Endothelial cell (in vitro differentiated cells): ENCODE results near the gene GAGE12J. TPM values are rescaled to one million over a fixed set of nuclear protein-coding genes. Genes with fewer than 3 reads are reported as not detected.

ENCODE experiments used
- DNase-seq: peaks from one replicate; pipeline ENCODE4 v3.0.0; 2021; ENCODE audit warnings: low spot score
- H3K27ac Mint-ChIP-seq: one replicate; pipeline ENCODE4 v1.8.0; 2021; ENCODE audit warnings: mixed read lengths, inconsistent platforms; ENCODE audit not compliant: unreplicated experiment
- H3K27me3 Mint-ChIP-seq: one replicate; pipeline ENCODE4 v1.8.0; 2021; ENCODE audit warnings: mild to moderate bottlenecking, moderate library complexity, mixed read lengths, inconsistent platforms; ENCODE audit not compliant: unreplicated experiment
- H3K36me3 Mint-ChIP-seq: one replicate; pipeline ENCODE4 v1.8.0; 2021; ENCODE audit warnings: mild to moderate bottlenecking, low read depth, mixed read lengths, inconsistent platforms; ENCODE audit not compliant: unreplicated experiment
- H3K4me1 Mint-ChIP-seq: one replicate; pipeline ENCODE4 v1.8.0; 2021; ENCODE audit warnings: mild to moderate bottlenecking, mixed read lengths, inconsistent platforms; ENCODE audit not compliant: unreplicated experiment
- H3K4me3 Mint-ChIP-seq: one replicate; pipeline ENCODE4 v1.8.0; 2021; ENCODE audit warnings: mild to moderate bottlenecking, mixed read lengths, inconsistent platforms; ENCODE audit not compliant: unreplicated experiment
- H3K9me3 Mint-ChIP-seq: one replicate; pipeline ENCODE4 v1.8.0; 2021; ENCODE audit warnings: mixed read lengths, inconsistent platforms; ENCODE audit not compliant: unreplicated experiment
- CTCF ChIP-seq: fragments of 200-600 bp; sonication (generic); IDR thresholded peaks from one replicate; pipeline ENCODE4 v1.5.0; 2021; ENCODE audit warnings: antibody characterized with exemption; ENCODE audit not compliant: unreplicated experiment
- total RNA-seq: library from RNA; stranded (reverse); fragmentation: NEBNext Ultra II Directional; extraction: Animal tissue kit (Norgen Biotek cat#: 25700); gene quantifications from one replicate; pipeline ENCODE4 v1.2.1, GENCODE V29; 2021; ENCODE audit not compliant: unreplicated experiment

GAGE12J gene
- total RNA-seq, 1 donor from 2014 or later = not detected

- Mint-ChIP-seq H3K4me3 (no peak overlapping the region), H3K4me1 (no peaks in the 10 kb centered on the region), H3K27ac (no peak overlapping the region), H3K27me3 (peaks cover 3% of the 10 kb centered on the region), H3K36me3 (no peaks in the 10 kb centered on the region), H3K9me3 (no peaks in the 10 kb centered on the region)
- DNase-seq = no peak
- TF ChIP-seq CTCF = no peak
Observed at GRCh38 chrX:49286581-49286980, 35.3 kb upstream of the GAGE12J start.

GRCh38 chrX:49287665-49288064 lies 34.2 kb upstream of the GAGE12J start:
- Mint-ChIP-seq H3K27ac (no peak overlapping the region), H3K9me3 (no peaks in the 10 kb centered on the region), H3K4me1 (no peaks in the 10 kb centered on the region), H3K27me3 (peaks cover 3% of the 10 kb centered on the region), H3K4me3 (no peak overlapping the region), H3K36me3 (no peaks in the 10 kb centered on the region)
- DNase-seq = no peak
- no peak for TF ChIP-seq CTCF

DNA sequence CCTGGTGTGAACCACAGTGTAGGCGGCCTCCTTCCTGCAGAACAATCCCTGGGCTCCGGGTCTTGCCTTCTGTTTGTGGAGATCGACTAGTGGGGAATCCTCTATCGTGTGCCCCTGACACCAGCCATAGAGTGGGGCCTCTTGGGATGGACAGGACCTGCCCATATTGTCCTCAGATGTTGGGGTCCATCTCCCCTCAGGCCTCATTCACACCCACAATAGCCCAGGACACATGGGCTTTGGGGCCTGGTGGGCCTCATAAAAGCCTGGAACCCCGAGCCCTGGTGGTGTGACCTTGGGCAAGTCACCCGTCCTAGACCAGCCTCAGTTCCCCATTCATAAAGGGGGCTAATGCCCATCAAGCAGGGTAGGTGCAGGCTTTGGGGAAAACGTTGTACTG lies 31.6 kb upstream of the GAGE12J start:
- TF ChIP-seq CTCF = no peak
- DNase-seq = no peak
- Mint-ChIP-seq H3K4me3 (no peak overlapping the region), H3K27me3 (peaks cover 2% of the 10 kb centered on the region), H3K27ac (no peak overlapping the region), H3K9me3 (no peaks in the 10 kb centered on the region), H3K36me3 (no peaks in the 10 kb centered on the region), H3K4me1 (no peaks in the 10 kb centered on the region)

DNA sequence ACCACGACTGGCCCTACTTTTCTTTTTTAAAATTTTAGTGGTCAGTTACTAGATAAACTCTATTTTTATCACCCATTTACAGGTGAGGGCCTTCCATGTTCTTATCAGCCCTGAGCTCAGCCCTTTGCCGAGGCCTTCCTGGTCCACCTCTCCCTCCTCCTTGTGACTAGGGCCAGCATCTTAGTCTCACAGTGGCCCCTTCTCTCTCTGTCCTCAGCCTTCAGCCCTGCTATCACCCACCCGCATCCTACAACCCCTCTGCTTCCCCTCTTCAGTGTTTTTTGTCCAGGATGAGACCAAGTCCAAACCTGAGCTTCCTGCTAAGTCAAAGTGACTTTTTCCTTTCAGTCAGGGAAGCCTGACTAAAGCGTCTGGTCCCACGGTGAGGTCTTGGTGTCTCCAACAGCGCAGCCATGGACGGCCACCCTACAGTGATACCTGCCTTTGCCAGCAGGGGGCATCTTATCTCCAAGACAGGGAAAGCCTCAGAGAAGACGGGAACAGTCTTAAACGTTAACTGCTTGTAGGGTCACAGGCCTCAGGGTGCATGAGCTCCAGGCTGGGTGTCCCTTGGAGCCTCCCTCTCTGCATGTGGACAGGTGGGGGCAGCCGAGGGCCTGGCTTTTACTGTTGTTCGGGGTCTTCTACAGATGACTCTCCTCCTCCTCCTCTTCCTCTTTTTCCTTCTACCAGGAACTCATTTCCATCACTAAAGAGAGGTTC lies 30.1 kb upstream of the GAGE12J start:
- TF ChIP-seq CTCF = peak; percentile 67

More for the DNA sequence above, 30.1 kb upstream of the GAGE12J start:
- H3K4me1 Mint-ChIP-seq = no peaks in the 10 kb centered on the region
- no peaks in the 10 kb centered on the region for H3K9me3 Mint-ChIP-seq
- peak; percentile 76 for DNase-seq
- no peak overlapping the region for H3K27ac Mint-ChIP-seq
- H3K36me3 Mint-ChIP-seq = no peaks in the 10 kb centered on the region
- H3K27me3 Mint-ChIP-seq = peaks cover 2% of the 10 kb centered on the region
- no peak overlapping the region for H3K4me3 Mint-ChIP-seq
